ENCODE results near the gene TAF4. TPM values are rescaled to one million over a fixed set of nuclear protein-coding genes. Genes with fewer than 3 reads are reported as not detected.

TAF4 gene
- total RNA-seq, 1 donor from 2014 or later, result 2.3 TPM

DNA sequence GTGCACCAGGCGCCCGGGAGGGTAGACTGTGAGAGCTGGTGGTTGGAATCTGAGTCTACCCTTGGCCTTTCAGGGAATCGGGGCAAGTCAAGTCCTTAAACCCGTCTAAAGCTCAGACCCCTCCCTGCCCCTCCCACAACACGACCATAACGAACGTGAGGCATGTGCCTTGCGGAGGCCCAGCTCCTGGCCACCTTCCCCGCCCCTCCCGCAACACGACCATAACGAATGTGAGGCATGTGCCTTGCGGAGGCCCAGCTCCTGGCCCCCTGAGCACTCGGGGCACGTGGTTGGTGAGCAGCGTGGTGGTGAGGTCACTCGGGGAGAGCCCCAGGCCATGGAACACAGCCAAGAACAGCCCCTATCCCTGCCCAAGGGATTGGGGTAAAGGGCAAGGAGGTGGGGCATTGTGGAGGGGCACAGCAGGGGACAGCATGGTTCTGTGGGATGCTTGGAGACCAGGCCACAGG is 132.2 kb downstream of the TAF4 start:
- no peak for DNase-seq (ENCODE audit: low read depth in 2 of 2)

DNA sequence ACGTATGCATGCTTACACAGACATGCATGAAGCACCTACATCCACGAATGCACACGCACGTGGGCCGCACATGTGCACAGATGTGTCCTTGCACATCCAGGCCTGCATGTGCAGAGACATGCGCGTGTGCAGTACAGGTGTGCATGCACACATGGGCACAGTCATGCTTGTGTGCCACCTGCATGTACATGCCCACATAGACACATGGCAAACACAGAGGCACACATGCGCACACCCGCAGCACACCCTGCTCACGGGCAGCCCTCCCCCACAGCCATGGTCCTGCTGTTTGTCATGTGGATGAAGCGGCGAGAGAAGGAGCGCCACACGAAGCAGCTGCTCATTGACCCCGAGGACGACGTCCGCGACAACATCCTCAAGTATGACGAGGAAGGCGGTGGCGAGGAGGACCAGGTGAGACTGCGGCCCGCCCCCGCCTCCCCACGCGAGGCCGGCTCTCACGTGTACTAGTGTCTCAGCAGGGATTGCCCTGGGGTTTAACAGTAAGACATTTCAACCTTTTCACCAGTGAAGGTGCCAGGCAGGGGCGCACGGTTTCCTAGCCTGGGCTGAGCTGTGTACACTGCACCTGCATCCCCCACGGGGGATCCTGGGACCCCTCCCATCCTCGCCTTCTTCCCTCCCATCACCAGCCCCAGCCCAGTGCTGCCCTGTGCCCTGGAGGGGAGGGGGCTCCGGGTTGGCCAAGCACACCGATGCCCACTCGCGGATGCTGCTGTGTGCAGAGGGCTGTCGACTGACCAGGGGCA is 132.8 kb downstream of the TAF4 start:
- no peak for DNase-seq (ENCODE audit: low read depth in 2 of 2)

DNA sequence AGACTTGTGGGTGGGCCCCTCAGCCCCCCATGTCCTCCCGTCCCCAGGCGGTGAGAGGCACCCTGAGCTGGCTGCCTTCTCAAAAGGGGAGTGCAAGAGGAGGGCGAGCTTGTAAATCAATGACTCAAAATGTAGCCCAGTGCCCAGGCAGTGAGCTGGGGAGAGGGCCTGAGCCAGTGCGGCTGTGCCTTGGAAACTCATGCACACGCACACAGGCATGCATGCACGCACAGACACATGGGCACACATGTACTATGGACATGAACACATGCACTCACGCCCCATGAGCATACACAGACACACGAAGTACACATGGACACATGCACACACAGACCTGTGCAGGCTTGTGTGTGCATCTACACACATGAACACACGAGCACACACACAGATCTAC is 133.5 kb downstream of the TAF4 start:
- DNase-seq (ENCODE audit: low read depth in 2 of 2), result no peak

DNA sequence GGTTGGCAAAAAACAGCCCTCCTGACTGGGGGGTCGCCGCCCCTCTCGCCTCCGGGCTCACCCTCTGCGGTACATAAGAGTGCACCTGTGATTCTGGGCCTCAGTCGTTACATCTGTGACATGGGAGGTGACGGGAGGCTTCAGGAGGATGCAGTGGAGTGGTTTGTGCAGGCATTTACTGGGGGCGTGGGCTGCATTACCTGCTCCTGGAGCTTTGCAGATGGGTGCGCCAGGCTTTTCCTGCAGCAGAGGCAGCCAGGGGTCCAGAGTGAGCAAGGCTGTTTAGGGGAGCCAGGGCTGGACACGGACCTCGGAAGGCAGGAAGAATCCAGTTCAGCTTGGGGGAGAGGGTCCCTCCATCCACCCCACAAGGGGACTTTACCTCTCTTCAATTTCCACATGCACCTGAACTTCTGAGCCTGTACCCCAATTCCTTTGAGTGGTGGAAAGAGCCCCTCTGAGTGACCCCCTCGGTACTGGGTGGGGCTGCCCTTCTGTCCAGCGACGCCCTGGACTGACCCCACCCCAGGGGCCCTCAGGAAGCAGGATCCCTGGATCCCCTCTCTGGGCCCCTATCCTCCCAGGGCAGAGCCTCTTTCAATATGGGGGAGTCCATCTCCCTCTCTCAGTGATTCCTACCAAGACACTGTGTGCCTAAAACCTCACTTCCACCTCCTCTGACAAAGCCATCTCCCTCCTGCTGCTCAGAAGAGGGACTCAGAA is 134.0 kb downstream of the TAF4 start:
- no peak for DNase-seq (ENCODE audit: low read depth in 2 of 2)

DNA sequence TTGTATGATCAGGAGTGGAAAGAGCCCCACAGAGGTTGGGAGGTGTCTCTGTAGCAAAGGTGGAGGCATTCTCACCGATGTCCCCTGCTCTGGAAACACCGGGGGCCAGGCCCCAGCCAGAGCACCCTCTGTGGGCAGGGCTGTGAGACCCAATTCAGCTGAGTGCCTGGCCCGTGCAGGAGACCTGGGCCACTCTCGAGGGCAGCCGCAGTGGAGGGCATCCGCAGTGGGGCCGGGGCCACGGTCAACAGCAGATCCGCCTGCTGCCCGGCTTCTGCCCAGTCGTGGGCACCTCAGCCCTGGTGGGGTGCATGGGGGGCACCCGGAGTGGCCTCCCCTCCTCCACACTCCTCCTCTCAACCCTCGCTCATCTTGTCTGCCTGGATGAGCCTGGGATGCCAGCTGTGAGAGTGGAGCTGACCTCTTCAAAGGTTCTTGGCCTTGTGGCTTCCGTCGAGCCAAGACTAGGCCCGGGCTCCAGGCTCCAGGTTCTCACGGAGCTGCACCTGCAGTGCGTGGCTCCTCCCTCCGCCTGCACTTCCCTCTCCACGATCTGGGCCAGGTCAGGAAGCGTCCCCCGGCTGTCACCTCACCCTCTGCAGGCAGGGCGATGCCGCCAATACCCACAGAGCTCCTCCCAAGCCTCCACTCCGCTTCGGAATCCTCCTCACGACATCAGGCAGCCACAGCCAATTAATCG is 134.8 kb downstream of the TAF4 start:
- no peak for DNase-seq (ENCODE audit: low read depth in 2 of 2)

DNA sequence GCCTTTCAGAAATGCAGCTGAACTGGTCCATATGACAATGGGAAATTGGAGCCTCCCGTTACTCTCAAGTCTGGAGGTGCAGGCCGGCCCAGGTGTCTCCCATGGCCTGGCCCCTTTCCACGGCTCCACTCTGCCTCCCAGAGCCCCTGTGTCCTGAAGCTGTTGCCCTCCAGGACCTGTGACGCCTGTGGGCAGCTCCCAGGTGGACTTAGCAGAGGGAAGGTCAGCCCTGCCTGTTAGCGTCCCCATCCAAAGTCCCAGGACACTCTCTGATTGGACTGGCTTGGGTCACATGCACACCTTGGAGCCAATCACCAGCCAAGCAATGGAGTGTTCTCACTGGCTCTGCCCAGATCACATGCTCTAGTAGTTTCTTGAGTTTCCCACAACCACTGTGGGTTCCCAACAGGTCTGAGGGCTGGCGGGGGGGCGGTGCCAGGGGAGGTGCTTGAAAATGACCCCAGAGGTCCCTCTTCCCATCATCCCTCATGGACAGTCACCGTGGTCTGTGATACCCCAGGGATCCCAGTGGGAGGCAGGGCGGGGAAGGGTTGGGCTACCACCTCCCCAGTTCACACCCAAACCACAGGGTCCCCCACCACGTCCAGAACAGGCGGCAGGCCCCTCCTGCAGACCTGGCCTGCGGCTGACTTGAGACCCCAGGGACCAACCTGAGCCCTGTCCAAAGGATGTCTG is 135.6 kb downstream of the TAF4 start:
- DNase-seq (ENCODE audit: low read depth in 2 of 2), result no peak

DNA sequence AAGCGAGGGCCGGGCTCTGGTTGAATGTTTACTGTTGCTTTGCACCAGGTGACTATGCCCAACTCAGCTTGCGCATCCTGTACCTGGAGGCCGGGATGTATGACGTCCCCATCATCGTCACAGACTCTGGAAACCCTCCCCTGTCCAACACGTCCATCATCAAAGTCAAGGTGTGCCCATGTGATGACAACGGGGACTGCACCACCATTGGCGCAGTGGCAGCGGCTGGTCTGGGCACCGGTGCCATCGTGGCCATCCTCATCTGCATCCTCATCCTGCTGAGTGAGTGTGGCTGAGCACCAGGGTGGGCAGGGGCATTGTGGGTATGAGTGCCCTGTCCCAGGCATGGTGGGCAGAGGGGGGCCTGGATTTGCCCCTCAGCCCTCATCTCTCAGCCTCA is 136.1 kb downstream of the TAF4 start:
- no peak for DNase-seq (ENCODE audit: low read depth in 2 of 2)

DNA sequence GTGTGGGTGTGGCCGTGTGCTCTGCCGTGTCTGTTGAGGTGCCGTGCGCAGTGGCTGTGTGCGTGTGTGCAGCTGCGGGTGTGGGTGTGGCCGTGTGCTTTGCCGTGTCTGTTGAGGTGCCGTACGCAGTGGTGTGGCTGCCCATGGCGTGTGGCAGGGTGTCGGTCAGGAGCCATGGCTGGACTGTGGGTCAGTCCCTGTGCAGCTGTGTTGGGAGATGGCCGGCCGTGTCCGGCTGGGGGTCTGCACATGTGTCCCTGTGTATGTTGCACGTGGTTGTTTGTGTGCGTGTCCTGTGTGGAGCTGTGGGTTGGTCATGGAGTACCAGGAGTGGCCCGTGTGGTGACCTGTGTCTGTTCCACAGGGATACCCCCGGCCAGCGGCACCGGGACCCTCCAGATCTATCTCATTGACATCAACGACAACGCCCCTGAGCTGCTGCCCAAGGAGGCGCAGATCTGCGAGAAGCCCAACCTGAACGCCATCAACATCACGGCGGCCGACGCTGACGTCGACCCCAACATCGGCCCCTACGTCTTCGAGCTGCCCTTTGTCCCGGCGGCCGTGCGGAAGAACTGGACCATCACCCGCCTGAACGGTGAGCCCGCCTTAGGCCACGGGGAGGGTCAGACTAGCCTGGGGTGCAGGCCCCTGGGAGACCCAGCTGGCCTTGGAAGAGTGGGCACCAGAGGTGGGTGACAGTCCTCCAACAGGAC is 137.7 kb downstream of the TAF4 start:
- DNase-seq (ENCODE audit: low read depth in 2 of 2), result no peak

DNA sequence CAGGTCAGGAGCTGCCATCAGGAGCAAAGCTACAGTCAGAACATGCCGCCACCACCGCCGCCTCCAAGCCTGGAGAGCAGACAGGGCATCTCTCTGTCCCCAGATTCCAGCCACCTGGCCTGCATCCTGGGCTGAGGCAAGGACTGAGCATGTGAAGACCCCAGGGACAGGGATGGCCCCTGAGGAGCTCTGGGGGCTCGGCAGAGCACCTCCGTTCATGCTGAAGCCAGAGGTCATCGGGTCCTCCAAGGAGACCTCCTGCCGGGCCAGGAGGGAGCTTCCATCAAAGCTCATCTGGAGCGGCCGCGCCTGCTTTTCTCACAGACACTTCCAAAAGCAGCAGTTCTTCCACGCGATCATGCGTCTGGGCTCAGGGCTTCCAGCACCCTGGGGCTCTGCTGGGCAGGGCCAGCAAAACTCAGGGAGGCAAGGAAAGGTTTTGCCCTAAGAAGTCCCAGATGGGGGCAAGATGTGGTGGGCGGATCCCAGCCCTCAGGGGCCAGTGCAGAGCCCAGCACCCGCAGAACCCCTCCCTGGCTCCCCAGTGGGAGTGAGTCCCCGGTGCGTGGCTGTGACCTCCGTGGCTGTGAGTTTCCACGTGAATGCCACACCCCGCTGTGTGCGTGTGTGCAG is 138.4 kb downstream of the TAF4 start:
- no peak for DNase-seq (ENCODE audit: low read depth in 2 of 2)

DNA sequence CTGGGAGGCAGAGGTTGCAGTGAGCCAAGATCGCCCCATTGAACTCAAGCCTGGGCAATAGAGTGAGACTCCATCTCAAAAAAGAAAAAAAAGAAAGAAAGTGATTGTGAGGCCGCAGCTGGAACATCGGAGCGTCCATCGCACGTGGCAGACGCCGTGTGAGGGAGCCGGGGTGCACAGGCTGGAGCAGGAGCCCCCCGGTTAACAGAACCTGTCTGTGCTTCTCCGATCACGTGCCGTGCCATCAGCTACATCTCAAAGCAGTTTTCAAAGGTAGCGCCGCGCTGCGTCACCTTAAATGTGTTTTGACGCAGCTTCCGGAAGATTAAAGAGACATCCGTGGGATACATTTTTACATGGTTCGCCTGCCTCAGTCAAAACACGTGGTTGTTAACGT is 138.9 kb downstream of the TAF4 start:
- no peak for DNase-seq (ENCODE audit: low read depth in 2 of 2)

DNA sequence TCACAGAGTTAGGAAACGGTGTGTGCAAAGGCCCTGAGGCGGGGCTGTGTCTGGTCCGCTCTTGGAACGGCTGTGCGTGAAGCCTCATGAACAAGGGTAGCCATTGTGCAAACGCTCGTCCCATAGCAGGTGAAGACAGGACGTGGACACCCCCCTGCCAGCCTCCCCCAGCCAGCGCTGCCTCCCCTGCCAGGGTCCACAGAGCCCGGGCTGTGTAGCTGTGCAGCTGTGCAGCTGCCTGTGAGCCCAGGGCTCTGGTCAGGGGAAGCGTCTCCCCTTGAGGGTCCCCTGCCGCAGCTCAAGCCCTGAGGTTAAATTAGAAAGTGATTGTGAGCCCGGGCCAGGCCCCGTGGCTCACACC is 139.4 kb downstream of the TAF4 start:
- DNase-seq (ENCODE audit: low read depth in 2 of 2), result no peak

DNA sequence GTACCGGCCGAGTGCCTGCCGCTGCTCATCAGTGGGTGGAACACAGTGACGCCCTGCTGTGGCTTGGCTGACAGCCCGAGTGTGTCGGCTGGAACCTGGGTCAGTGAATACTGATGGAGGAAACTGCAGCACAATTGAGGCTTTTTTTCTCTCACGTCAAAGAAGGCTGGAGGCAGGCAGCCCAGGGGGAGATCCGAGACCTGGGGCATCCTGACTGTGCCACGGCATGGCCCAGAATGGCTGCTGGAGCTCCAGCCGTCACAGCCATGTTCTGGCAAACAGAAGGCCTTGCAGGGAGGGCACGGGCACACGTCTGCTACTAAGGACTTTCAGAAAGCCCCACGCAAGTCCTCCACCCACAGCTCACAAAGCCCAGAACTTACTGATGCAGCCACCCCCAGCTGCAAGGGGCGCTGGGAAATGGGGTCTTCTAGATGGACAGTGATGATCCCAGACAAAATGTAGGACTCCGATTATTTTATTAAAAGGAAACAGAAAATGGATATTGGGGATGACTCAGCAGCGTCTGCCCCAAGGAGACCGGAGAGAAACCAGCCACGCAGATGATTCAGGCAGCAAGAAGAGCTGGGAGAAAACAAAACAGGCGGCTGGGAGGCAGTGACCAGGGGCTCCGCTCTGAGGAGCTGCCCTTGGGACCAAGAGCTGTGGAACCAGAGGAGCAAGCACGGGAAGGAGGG is 140.0 kb downstream of the TAF4 start:
- DNase-seq (ENCODE audit: low read depth in 2 of 2), result no peak

DNA sequence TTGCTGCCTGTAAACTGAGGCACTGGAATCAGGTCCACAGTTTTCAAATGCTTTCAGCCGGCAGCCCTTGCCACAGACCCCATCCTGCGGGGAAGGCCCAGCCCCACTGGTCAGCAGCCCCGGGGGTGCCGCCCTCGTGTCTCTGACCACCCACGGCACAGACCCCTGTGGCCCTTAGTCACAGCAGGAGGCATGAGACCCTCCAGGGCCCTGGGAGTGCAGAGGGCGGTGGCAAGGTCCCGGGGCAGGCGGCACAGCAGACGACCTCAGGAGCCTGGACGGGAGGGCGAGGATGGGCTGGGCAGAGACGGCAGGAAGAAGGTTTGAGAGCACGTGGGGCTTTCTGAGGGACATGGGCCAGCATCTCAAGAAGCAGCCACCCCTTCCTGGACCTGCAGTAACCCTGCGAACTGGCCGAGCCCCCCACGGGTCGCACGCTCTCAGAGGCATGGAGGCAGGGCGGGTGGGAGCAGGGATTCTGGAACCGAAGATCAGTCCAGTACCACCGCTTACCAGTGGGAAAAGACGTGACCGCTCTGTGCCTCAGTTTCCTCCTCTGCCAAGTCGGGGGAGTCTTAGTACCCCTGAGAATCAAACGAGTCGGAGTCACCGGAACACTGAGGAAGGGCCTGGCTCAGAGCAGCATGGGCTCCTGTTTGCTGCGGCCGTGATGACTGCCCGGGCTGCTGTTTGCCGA is 140.7 kb downstream of the TAF4 start:
- no peak for DNase-seq (ENCODE audit: low read depth in 2 of 2)

Other genes starting within 250 kb of the TAF4 start
- gene LSM14B, start 56.6 kb upstream of the TAF4 start, total RNA-seq, result 23.2 and 31.7 TPM in 2 replicates
- gene PSMA7, start 77.5 kb upstream of the TAF4 start, total RNA-seq, result 315 and 337 TPM in 2 replicates
- 6.4 and 11.3 TPM in 2 replicates for gene SS18L1, start 77.9 kb upstream of the TAF4 start, total RNA-seq
- gene MTG2, start 117.1 kb upstream of the TAF4 start, total RNA-seq, result 7.8 and 12.0 TPM in 2 replicates
- gene HRH3, start 154.4 kb upstream of the TAF4 start, total RNA-seq, result not detected in 2 replicates
- gene OSBPL2, start 172.6 kb upstream of the TAF4 start, total RNA-seq, result 22.1 and 28.8 TPM in 2 replicates
- gene ADRM1, start 237.1 kb upstream of the TAF4 start, total RNA-seq, result 94.1 and 105 TPM in 2 replicates